Frontal cortex (tissue), 4 donors: ENCODE results near the gene HOXA2. TPM values are rescaled to one million over a fixed set of nuclear protein-coding genes. Genes with fewer than 3 reads are reported as not detected.

Source experiments
- DNase-seq, 2 donors: peaks; one replicate each; pipeline ENCODE4 v3.0.0; 2012; ENCODE audit warnings: low spot score in 2 of 2
- FAIRE-seq: peaks from 2 replicates; lab custom pipeline; 2012; peaks lifted over from hg19 to GRCh38; lab: Jason Lieb, UNC
- total RNA-seq: library from RNA; depleted of rRNA; stranded (reverse); fragments of >200 nt; gene quantifications from one replicate; pipeline ENCODE4 v1.2.3, GENCODE V29; 2014
- donor health status: control.
- donor health status: control.
- donor health status: control.

HOXA2 gene
- total RNA-seq, 1 donor from 2014 or later, result not detected

- FAIRE-seq, result no peak
- no peak for DNase-seq
These were observed 24.3 kb upstream of the HOXA2 start for GRCh38 chr7:27126596-27127327.

GRCh38 chr7:27125986-27126394, 23.5 kb upstream of the HOXA2 start:
- FAIRE-seq (no peak), DNase-seq (no peak)

- FAIRE-seq, result no peak
- no peak for DNase-seq
These were observed 22.6 kb upstream of the HOXA2 start for GRCh38 chr7:27124902-27125689.

- FAIRE-seq, result no peak
These were observed 21.8 kb upstream of the HOXA2 start for GRCh38 chr7:27124096-27124901.

GRCh38 chr7:27123477-27124053, 21.1 kb upstream of the HOXA2 start:
- DNase-seq (no peak), FAIRE-seq (no peak)

More at GRCh38 chr7:27124096-27124901, 21.8 kb upstream of the HOXA2 start:
- DNase-seq, result no peak

- FAIRE-seq (no peak), DNase-seq (no peak)
These were observed 20.6 kb upstream of the HOXA2 start for GRCh38 chr7:27123007-27123476.

GRCh38 chr7:27122077-27122910, 19.8 kb upstream of the HOXA2 start:
- no peak for FAIRE-seq
- DNase-seq, result no peak

- DNase-seq, result no peak
- no peak for FAIRE-seq
These were observed 19.2 kb upstream of the HOXA2 start for GRCh38 chr7:27121684-27122076.

GRCh38 chr7:27119412-27119911, 17.0 kb upstream of the HOXA2 start:
- no peak for FAIRE-seq
- DNase-seq, result no peak

- FAIRE-seq (no peak), DNase-seq (no peak)
These were observed 16.1 kb upstream of the HOXA2 start for GRCh38 chr7:27118580-27118979.

GRCh38 chr7:27117887-27118491, 15.5 kb upstream of the HOXA2 start:
- no peak for DNase-seq
- FAIRE-seq, result no peak

- no peak for FAIRE-seq
- DNase-seq, result no peak
These were observed 14.7 kb upstream of the HOXA2 start for GRCh38 chr7:27116962-27117886.

- DNase-seq (no peak), FAIRE-seq (no peak)
These were observed 13.8 kb upstream of the HOXA2 start for GRCh38 chr7:27116031-27116961.

- FAIRE-seq, result no peak
These were observed 12.9 kb upstream of the HOXA2 start for GRCh38 chr7:27115221-27116026.

GRCh38 chr7:27114881-27115220, 12.4 kb upstream of the HOXA2 start:
- DNase-seq, result no peak
- no peak for FAIRE-seq

More at GRCh38 chr7:27115221-27116026, 12.9 kb upstream of the HOXA2 start:
- DNase-seq, result no peak
